Natural killer cell (primary cell): Measurements from ENCODE around the gene IFITM10. TPM values are rescaled to one million over a fixed set of nuclear protein-coding genes. Genes with fewer than 3 reads are reported as not detected.

Source experiments
- ATAC-seq, 3 donors: fragments of 150-1000 bp in 2 of 3; fragments of 200-7000 bp in 1 of 3; cut with Tn5 transposase; 1 replicate in 1 of 3; 2 replicates in 2 of 3; pipeline ENCODE4 v1.10.0; 2021; ENCODE audit warnings: mild to moderate bottlenecking in 2 of 3, moderate library complexity in 2 of 3
- DNase-seq, 2 donors: peaks; one replicate each; pipeline versions ENCODE4 v3.0.0 to v3.0.0-alpha.2; 2013 to 2021; ENCODE audit warnings: mixed read lengths in 1 of 2
- H3K27ac ChIP-seq: one replicate; pipeline ENCODE4 v1.5.1; 2013; ENCODE audit warnings: mild to moderate bottlenecking, low read length
- H3K27me3 ChIP-seq: one replicate; pipeline ENCODE4 v1.6.1; 2013; ENCODE audit warnings: low read length; ENCODE audit not compliant: control insufficient read depth, insufficient read depth
- H3K36me3 ChIP-seq: one replicate; pipeline ENCODE4 v1.6.1; 2013; ENCODE audit warnings: low read length; ENCODE audit not compliant: control insufficient read depth, insufficient read depth
- H3K4me1 ChIP-seq: one replicate; pipeline ENCODE4 v1.6.1; 2013; ENCODE audit warnings: low read length; ENCODE audit not compliant: control insufficient read depth, insufficient read depth
- H3K4me3 ChIP-seq: one replicate; pipeline ENCODE4 v1.5.1; 2013; ENCODE audit warnings: low read length
- H3K9me3 ChIP-seq: one replicate; pipeline ENCODE4 v1.6.1; 2013; ENCODE audit warnings: low read length; ENCODE audit not compliant: control insufficient read depth, insufficient read depth
- H3K27ac Mint-ChIP-seq, 2 donors: one replicate each; pipeline ENCODE4 v1.8.0; 2022; ENCODE audit warnings: mild to moderate bottlenecking in 2 of 2, mixed read lengths in 2 of 2, moderate library complexity in 1 of 2
- H3K27me3 Mint-ChIP-seq, 2 donors: one replicate each; pipeline ENCODE4 v1.8.0; 2022; ENCODE audit warnings: low read depth in 2 of 2, mixed read lengths in 2 of 2
- H3K36me3 Mint-ChIP-seq: one replicate; pipeline ENCODE4 v1.8.0; 2022; ENCODE audit warnings: mixed read lengths
- H3K4me1 Mint-ChIP-seq, 2 donors: one replicate each; pipeline ENCODE4 v1.8.0; 2022; ENCODE audit warnings: mixed read lengths in 2 of 2
- H3K4me3 Mint-ChIP-seq: one replicate; pipeline ENCODE4 v1.8.0; 2022; ENCODE audit warnings: mild to moderate bottlenecking, moderate library complexity, mixed read lengths
- H3K9me3 Mint-ChIP-seq, 2 donors: one replicate each; pipeline ENCODE4 v1.8.0; 2022; ENCODE audit warnings: mixed read lengths in 2 of 2
- CTCF ChIP-seq: fragments of 200-600 bp; IDR thresholded peaks from one replicate; pipeline ENCODE4 v1.8.0; 2022; ENCODE audit warnings: antibody characterized with exemption
- WGBS: methylation state at CpG from one replicate; pipeline ENCODE4 v1.1.7; 2013; ENCODE audit warnings: missing lambda C conversion rate; ENCODE audit not compliant: insufficient coverage; 5-methylcytosine and 5-hydroxymethylcytosine counted together
- intact Hi-C: fragments of 100-400 bp; cut with micrococcal nuclease; formaldehyde crosslinking; loops from one replicate; pipeline ENCODE4 v1.14.2; 2022
- total RNA-seq, 4 donors: library from RNA; stranded (reverse); fragments of 120-200 nt in 1 of 4; gene quantifications; one replicate each; pipeline versions ENCODE4 v1.2.3 to v1.2.4, GENCODE V29; 2013 to 2022

The IFITM10 gene
- total RNA-seq, 3 donors from 2014 or later (not counting 1 experiment from before 2014, with no cell fraction given) = 5.5 to 8.1 (median 6.5) TPM

GRCh38 chr11:1793081-1793480 is 42.7 kb upstream of the IFITM10 start:
- Mint-ChIP-seq H3K4me3 (peak overlapping the region; percentile 86), H3K4me1 (peaks cover 5 to 10% of the 10 kb centered on the region in 2 donors), H3K27ac (peak overlapping the region; percentile 74 to 89), H3K36me3 (peaks cover 10% of the 10 kb centered on the region), H3K27me3 (peaks cover 0 to 10% of the 10 kb centered on the region in 2 donors), H3K9me3 (no peaks in the 10 kb centered on the region)
- Histone ChIP-seq H3K36me3 (no peaks in the 10 kb centered on the region), H3K9me3 (peaks cover 4% of the 10 kb centered on the region), H3K4me1 (peaks cover 9% of the 10 kb centered on the region), H3K4me3 (no peak overlapping the region), H3K27ac (no peak overlapping the region), H3K27me3 (no peaks in the 10 kb centered on the region)
- intact Hi-C loops = no loop called here
- DNase-seq = no peak
- no peak for TF ChIP-seq CTCF
- no peak for ATAC-seq
- WGBS = 96% methylated on average over 2 of the region's 3 CpGs

GRCh38 chr11:1792461-1792860 is 42.1 kb upstream of the IFITM10 start:
- H3K9me3 Mint-ChIP-seq = no peaks in the 10 kb centered on the region
- peak overlapping the region; percentile 74 to 89 for H3K27ac Mint-ChIP-seq
- peak overlapping the region; percentile 86 for H3K4me3 Mint-ChIP-seq

GRCh38 chr11:1791912-1792311 is 41.5 kb upstream of the IFITM10 start:
- intact Hi-C loops = no loop called here
- ATAC-seq = no peak
- Histone ChIP-seq H3K27ac (no peak overlapping the region), H3K4me3 (no peak overlapping the region), H3K36me3 (no peaks in the 10 kb centered on the region), H3K4me1 (peaks cover 9% of the 10 kb centered on the region), H3K9me3 (peaks cover 4% of the 10 kb centered on the region), H3K27me3 (no peaks in the 10 kb centered on the region)
- TF ChIP-seq CTCF = no peak
- Mint-ChIP-seq H3K36me3 (peaks cover 10% of the 10 kb centered on the region), H3K4me1 (peaks cover 5 to 10% of the 10 kb centered on the region in 2 donors), H3K27me3 (peaks cover 0 to 9% of the 10 kb centered on the region in 2 donors), H3K9me3 (no peaks in the 10 kb centered on the region), H3K4me3 (no peak overlapping the region), H3K27ac (peak overlapping the region in 1 of 2 donors; percentile 89)
- no peak for DNase-seq
- WGBS = 95% methylated on average over 6 of the region's 6 CpGs

More at GRCh38 chr11:1792461-1792860, 42.1 kb upstream of the IFITM10 start:
- TF ChIP-seq CTCF = no peak
- Histone ChIP-seq H3K4me3 (no peak overlapping the region), H3K9me3 (peaks cover 4% of the 10 kb centered on the region), H3K27ac (no peak overlapping the region), H3K4me1 (peaks cover 9% of the 10 kb centered on the region), H3K36me3 (no peaks in the 10 kb centered on the region), H3K27me3 (no peaks in the 10 kb centered on the region)
- intact Hi-C loops = no loop called here
- DNase-seq (peak in 1 of 2 donors; percentile 33), ATAC-seq (peak; percentile 54 to 76 (median 63))
- Mint-ChIP-seq H3K4me1 (peaks cover 5 to 10% of the 10 kb centered on the region in 2 donors), H3K27me3 (peaks cover 0 to 10% of the 10 kb centered on the region in 2 donors), H3K36me3 (peaks cover 10% of the 10 kb centered on the region)
- 47% methylated on average over 12 of the region's 12 CpGs for WGBS

- Mint-ChIP-seq H3K27ac (no peak overlapping the region), H3K27me3 (peaks cover 0 to 3% of the 10 kb centered on the region in 2 donors), H3K4me3 (no peak overlapping the region), H3K9me3 (no peaks in the 10 kb centered on the region), H3K36me3 (no peaks in the 10 kb centered on the region), H3K4me1 (peaks cover 8 to 23% of the 10 kb centered on the region in 2 donors)
- intact Hi-C loops = no loop called here
- H3K9me3 ChIP-seq = no peaks in the 10 kb centered on the region
- DNase-seq (no peak), ATAC-seq (no peak)
- no peak overlapping the region for H3K4me3 ChIP-seq
- 97% methylated on average over 4 of the region's 4 CpGs for WGBS
- no peaks in the 10 kb centered on the region for H3K27me3 ChIP-seq
- TF ChIP-seq CTCF = no peak
- H3K27ac ChIP-seq = no peak overlapping the region
- H3K4me1 ChIP-seq = peaks cover 23% of the 10 kb centered on the region
- no peaks in the 10 kb centered on the region for H3K36me3 ChIP-seq
Measured at GRCh38 chr11:1786466-1786865, 36.1 kb upstream of the IFITM10 start.
